OCI-LY3 (cell line): ENCODE results near the gene UBAC2.

Experiments
- EZH2phosphoT487 ChIP-seq: fragments of 200-600 bp; shearing (Covaris generic); IDR thresholded peaks from 2 replicates; pipeline ENCODE4 v1.6.1; 2018; ENCODE audit warnings: antibody characterized with exemption, mixed run types, low read depth
- TF ChIP-seq, protein P1 (sequence below): fragments of 200-600, 300-600 bp; sonication (generic); IDR thresholded peaks from 2 replicates; pipeline ENCODE4 v1.5.1; 2014; ENCODE audit warnings: antibody characterized with exemption, low read length, low read depth

- TF ChIP-seq, protein P1, sequence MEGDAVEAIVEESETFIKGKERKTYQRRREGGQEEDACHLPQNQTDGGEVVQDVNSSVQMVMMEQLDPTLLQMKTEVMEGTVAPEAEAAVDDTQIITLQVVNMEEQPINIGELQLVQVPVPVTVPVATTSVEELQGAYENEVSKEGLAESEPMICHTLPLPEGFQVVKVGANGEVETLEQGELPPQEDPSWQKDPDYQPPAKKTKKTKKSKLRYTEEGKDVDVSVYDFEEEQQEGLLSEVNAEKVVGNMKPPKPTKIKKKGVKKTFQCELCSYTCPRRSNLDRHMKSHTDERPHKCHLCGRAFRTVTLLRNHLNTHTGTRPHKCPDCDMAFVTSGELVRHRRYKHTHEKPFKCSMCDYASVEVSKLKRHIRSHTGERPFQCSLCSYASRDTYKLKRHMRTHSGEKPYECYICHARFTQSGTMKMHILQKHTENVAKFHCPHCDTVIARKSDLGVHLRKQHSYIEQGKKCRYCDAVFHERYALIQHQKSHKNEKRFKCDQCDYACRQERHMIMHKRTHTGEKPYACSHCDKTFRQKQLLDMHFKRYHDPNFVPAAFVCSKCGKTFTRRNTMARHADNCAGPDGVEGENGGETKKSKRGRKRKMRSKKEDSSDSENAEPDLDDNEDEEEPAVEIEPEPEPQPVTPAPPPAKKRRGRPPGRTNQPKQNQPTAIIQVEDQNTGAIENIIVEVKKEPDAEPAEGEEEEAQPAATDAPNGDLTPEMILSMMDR: no peak
- no peak for TF ChIP-seq EZH2phosphoT487
Measured at GRCh38 chr13:99280166-99280565, 79.5 kb downstream of the UBAC2 start.
